Pons (tissue), 1 donor: Measurements from ENCODE around the gene BNIP2.
"Not testable (repeated sequence)": the region's sequence is repeated elsewhere in the genome, so short reads cannot be mapped to it uniquely, and the experiment has no call there.

Experiments
- DNase-seq: peaks from one replicate; pipeline ENCODE4 v3.0.0-alpha.2; 2016; ENCODE audit warnings: low spot score

BNIP2 gene, protein sequence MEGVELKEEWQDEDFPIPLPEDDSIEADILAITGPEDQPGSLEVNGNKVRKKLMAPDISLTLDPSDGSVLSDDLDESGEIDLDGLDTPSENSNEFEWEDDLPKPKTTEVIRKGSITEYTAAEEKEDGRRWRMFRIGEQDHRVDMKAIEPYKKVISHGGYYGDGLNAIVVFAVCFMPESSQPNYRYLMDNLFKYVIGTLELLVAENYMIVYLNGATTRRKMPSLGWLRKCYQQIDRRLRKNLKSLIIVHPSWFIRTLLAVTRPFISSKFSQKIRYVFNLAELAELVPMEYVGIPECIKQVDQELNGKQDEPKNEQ

GRCh38 chr15:59688782-59689625 lies at the start of gene BNIP2:
TSS of gene BNIP2 (minus strand) at chr15:59689320. CDS start at chr15:59682457, 6,863 bp downstream.
- peak; percentile 93 for DNase-seq

- no peak for DNase-seq
These were observed 49.6 kb upstream of the BNIP2 start for GRCh38 chr15:59738676-59739075.

DNA sequence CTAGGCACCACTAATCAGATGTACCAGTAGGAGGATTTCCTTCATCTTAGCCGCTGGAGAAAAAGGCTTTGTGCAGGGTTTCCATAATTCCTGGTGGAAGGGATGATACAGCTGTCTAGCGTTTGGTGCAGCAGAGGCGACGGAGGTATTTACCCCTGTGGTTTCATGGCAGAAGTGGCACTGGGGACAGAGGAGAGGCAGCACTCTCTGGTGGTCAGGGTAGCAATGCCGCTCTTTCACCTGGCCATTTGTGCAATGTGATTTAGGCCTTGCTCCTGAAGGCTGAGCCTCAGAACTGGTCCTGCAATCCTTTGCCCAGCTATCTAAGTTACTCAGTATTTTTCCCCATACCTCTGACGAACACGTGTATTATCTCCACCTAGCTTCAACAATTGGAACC lies 47.1 kb upstream of the BNIP2 start:
- no peak for DNase-seq

DNA sequence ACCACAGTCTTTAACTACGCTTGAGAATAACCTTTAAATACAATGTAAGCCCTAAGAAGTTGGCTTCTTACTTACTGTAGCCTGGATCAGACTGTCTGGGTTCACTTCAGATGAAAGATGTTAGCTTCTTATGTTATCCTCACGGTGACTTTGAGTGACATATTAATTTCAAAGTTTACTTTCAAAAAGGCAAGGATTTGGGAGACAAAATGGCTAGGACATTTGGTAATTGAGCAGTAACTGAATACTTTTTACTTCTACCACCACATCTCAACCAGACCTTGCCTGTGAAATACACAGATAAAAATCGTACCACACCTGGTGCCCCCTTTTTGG lies 36.0 kb upstream of the BNIP2 start:
- DNase-seq: no peak

- no peak for DNase-seq
These were observed 34.7 kb upstream of the BNIP2 start for GRCh38 chr15:59723687-59724346.

DNA sequence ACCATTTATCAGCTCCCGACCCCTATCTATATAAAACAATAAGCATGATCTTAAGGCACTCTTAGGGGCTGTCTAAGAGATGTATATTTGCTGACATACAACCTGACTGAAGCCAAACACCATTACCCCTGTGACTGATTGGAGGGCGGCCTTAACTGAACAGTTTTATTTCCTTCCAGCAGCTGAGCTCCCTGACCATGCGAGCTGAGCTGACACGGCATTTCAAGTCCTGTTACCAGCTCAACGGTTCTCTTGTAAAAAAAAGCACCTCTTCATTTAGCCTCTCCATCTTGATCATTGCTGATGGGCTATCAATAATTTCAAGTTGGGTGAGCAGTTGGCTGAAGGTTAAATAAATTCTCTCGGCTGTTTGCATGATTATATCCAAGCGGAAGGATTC lies 33.4 kb upstream of the BNIP2 start:
- DNase-seq: no peak

GRCh38 chr15:59722037-59722436 lies 32.9 kb upstream of the BNIP2 start:
- no peak for DNase-seq

- peak; percentile 26 for DNase-seq
These were observed 32.3 kb upstream of the BNIP2 start for GRCh38 chr15:59721411-59721810.

GRCh38 chr15:59713177-59713576 lies 24.1 kb upstream of the BNIP2 start:
- no peak for DNase-seq

GRCh38 chr15:59711451-59712243 lies 22.5 kb upstream of the BNIP2 start:
- DNase-seq: no peak

- DNase-seq: no peak
These were observed 18.5 kb upstream of the BNIP2 start for GRCh38 chr15:59707619-59708018.

- no peak for DNase-seq
These were observed 15.1 kb upstream of the BNIP2 start for GRCh38 chr15:59703979-59704796.

DNA sequence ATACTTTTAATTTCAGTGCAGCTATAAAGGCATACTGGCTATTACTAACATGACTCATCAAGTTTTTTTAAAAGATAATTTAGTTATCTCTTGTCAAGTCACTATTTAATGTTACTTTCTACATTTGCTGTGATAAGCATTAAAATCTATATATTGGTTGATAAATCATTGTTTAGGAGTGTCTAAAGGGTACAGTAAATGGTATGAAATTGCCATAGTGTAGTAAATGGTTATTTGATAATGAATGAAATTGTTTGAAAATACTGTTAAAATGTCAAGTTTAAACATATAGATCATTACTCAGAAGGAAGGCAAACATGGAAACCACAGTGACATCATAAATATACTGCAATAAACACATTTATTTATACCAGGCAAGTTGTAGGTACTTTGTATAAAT lies 13.2 kb upstream of the BNIP2 start:
- no peak for DNase-seq

GRCh38 chr15:59701880-59702279 lies 12.8 kb upstream of the BNIP2 start:
- no peak for DNase-seq

DNA sequence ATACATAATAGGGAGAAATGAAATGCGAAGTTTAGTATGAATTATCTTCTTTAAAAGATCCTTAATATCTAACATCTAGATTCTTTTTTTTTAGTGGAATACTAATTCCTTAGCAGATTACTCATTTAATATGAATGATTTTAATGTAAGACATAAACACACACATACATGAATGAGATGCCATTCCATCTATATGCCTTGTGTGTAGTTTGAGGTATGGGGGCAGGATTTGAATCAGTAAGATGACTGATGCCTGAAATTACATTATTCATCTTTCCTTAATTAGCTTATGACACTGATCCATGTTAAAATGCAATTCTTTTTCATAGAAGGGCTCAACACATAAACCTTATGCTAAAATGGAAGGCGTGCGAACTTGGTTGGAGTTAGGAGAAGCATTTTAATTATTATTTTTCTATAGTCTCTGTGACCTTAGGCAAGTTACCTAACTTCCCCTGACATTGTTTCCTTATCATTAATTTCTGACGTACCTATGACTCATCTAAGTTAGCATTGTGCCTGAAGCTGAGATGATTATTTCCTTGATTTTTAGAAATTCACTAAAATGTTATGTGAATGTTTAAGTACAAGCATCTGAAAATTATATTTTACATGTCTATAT lies 10.8 kb upstream of the BNIP2 start:
- DNase-seq: no peak

- not testable (repeated sequence) for DNase-seq
These were observed 8.9 kb upstream of the BNIP2 start for GRCh38 chr15:59698065-59698464.

- DNase-seq: no peak
These were observed 7.2 kb upstream of the BNIP2 start for GRCh38 chr15:59696332-59696731.

GRCh38 chr15:59694779-59695178 lies 5.7 kb upstream of the BNIP2 start:
- DNase-seq: no peak

DNA sequence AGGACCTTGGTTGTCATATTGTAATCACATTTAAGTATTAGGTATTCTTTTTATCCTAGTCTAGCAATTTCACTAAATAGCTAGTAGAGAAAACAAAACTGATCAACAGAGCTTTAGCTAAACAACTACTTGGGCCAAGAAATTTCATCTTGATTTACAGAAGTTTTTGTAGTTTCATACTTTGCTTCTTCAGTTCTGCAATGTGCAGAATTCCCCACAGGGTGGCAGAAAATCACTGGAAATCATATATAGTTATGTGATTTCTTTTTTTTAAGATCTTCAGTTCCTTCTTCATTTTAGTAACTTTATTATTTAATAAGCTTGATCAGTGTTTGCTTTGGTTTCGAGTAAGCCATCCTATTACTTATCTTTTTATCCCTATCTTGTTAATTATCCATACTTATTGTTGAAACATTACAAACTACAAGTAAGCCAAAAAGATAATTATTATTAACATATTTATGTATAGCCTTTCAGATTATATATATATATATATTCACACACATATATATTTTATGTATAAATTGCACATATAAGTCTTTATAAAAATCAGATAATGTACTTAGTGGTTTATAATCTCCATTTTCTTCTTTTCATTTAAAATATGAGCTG lies 2.2 kb upstream of the BNIP2 start:
- DNase-seq: peak; percentile 56

GRCh38 chr15:59689626-59690236 lies 611 bp upstream of the BNIP2 start:
- DNase-seq: peak; percentile 55
